ENCODE results near the gene C1orf226. TPM values are rescaled to one million over a fixed set of nuclear protein-coding genes. Genes with fewer than 3 reads are reported as not detected.

C1orf226 gene
- polyA plus RNA-seq, 1 donor (not counting 4 experiments of a cell fraction or from before 2014, with no cell fraction given): 0.12 TPM

DNA sequence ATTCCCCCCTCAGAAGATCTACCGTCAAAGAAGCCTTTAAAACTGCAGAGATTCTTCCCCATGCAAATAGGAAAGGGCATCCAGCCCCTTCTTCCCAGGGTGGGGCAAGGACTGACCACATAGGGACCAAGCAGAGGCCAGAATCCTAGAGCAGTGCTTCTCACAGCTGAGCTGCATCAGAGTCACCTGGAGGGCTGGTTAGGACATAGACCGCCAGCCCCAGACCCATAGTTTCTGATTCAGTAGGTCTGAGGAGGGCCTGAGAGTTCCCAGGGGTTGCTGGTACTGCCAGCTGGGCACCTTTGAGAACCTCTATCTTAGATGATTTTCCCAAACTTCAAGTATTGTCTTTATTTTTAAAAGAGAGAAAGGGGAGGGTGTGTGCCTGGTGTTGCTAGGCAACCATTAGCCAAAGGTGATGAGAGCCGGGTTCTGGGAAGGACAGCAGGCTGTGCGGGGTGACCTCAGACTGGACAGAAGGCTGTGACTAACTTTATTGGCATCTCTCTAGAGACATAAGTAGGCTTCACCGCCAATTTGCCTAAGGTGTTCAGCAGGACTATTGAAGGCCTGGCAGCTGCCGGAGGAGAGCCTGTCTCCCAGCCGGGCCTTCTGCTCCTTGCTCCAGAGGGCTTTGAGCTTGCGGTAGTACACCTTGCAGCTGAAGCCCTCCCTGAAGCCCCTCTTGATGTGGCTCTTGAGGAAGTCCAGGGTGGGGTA is 7.8 kb upstream of the C1orf226 start:
- no peak overlapping the region for H3K4me2 ChIP-seq (ENCODE audit: control insufficient read depth, extremely low read depth, insufficient read depth, low read depth, low read length)
- dilution Hi-C loops (cut with MboI; ENCODE audit: extremely low pct_ligation_motif_present, low sequenced_read_pairs): no loop called here
- H3K9me1 ChIP-seq (ENCODE audit: control insufficient read depth, extremely low read depth, insufficient read depth, low read length): no peaks in the 10 kb centered on the region
- H3K36me3 ChIP-seq (ENCODE audit: control insufficient read depth in 2 of 2, extremely low read depth in 1 of 2, insufficient read depth in 2 of 2, low read length in 2 of 2): no peaks in the 10 kb centered on the region
- DNase-seq (ENCODE audit: low read depth, low spot score) (no peak), FAIRE-seq (no peak)
- no peaks in the 10 kb centered on the region for H4K20me1 ChIP-seq (ENCODE audit: control insufficient read depth, extremely low read depth, insufficient read depth, low read length)
- TF ChIP-seq, protein P1, sequence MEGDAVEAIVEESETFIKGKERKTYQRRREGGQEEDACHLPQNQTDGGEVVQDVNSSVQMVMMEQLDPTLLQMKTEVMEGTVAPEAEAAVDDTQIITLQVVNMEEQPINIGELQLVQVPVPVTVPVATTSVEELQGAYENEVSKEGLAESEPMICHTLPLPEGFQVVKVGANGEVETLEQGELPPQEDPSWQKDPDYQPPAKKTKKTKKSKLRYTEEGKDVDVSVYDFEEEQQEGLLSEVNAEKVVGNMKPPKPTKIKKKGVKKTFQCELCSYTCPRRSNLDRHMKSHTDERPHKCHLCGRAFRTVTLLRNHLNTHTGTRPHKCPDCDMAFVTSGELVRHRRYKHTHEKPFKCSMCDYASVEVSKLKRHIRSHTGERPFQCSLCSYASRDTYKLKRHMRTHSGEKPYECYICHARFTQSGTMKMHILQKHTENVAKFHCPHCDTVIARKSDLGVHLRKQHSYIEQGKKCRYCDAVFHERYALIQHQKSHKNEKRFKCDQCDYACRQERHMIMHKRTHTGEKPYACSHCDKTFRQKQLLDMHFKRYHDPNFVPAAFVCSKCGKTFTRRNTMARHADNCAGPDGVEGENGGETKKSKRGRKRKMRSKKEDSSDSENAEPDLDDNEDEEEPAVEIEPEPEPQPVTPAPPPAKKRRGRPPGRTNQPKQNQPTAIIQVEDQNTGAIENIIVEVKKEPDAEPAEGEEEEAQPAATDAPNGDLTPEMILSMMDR (optimal IDR thresholded peaks at IDR 0.05 in 1 of 3, IDR thresholded peaks at IDR 0.05 in 1 of 3, conservative IDR thresholded peaks at IDR 0.05 in 1 of 3; ENCODE audit: extremely low read depth in 1 of 3, insufficient read depth in 2 of 3, low read length in 3 of 3): no peak
- TF ChIP-seq EZH2 (IDR thresholded peaks at IDR 0.05; ENCODE audit: low read length): no peak
- no peaks in the 10 kb centered on the region for H3K9me3 ChIP-seq (ENCODE audit: control insufficient read depth, low read depth, low read length)
- H2AFZ ChIP-seq (ENCODE audit: control insufficient read depth, low read length): no peak overlapping the region
- H3K27ac ChIP-seq (ENCODE audit: control insufficient read depth, insufficient read depth, low read length): no peak overlapping the region
- H3K79me2 ChIP-seq (ENCODE audit: control insufficient read depth, insufficient read depth, low read length): no peaks in the 10 kb centered on the region
- H3K4me3 ChIP-seq (ENCODE audit: control insufficient read depth in 2 of 3, extremely low read depth in 1 of 3, insufficient read depth in 2 of 3, low read depth in 1 of 3, low read length in 3 of 3): no peak overlapping the region
- H3K9ac ChIP-seq (ENCODE audit: control insufficient read depth, extremely low read depth, insufficient read depth, low read length): no peak overlapping the region
- H3K27me3 ChIP-seq (ENCODE audit: control insufficient read depth, extremely low read depth, insufficient read depth, low read length): no peaks in the 10 kb centered on the region
- H3K4me1 ChIP-seq (ENCODE audit: control insufficient read depth, extremely low read depth, insufficient read depth, low read length): peaks cover 29% of the 10 kb centered on the region

DNA sequence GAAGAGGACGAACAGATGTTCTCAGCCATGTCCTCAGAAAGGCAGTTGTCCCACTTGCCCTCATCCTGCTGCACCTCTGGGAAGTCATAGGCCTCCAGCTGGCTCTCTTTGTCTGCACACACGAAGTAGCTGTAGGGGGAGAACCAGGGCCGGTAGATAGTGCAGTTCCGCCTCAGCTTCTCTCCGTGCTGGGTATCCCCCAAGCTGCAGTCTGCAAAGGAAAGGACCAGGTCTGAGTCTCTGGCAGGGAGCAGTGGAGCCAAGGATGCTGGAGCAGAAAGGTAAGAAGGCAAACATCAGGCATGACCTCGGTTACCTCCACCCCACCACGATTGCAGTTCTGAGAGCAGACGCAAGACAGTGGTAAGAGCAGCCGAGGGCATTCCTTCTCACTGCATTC is 7.1 kb upstream of the C1orf226 start:
- H3K9me3 ChIP-seq (ENCODE audit: control insufficient read depth, low read depth, low read length): no peaks in the 10 kb centered on the region
- no peak overlapping the region for H3K4me3 ChIP-seq (ENCODE audit: control insufficient read depth in 2 of 3, extremely low read depth in 1 of 3, insufficient read depth in 2 of 3, low read depth in 1 of 3, low read length in 3 of 3)
- dilution Hi-C loops (cut with MboI; ENCODE audit: extremely low pct_ligation_motif_present, low sequenced_read_pairs): no loop called here
- H3K27me3 ChIP-seq (ENCODE audit: control insufficient read depth, extremely low read depth, insufficient read depth, low read length): no peaks in the 10 kb centered on the region
- H3K36me3 ChIP-seq (ENCODE audit: control insufficient read depth in 2 of 2, extremely low read depth in 1 of 2, insufficient read depth in 2 of 2, low read length in 2 of 2): no peaks in the 10 kb centered on the region
- DNase-seq (ENCODE audit: low read depth, low spot score) (no peak), FAIRE-seq (no peak)
- peaks cover 24% of the 10 kb centered on the region for H3K4me1 ChIP-seq (ENCODE audit: control insufficient read depth, extremely low read depth, insufficient read depth, low read length)
- no peaks in the 10 kb centered on the region for H3K9me1 ChIP-seq (ENCODE audit: control insufficient read depth, extremely low read depth, insufficient read depth, low read length)
- H4K20me1 ChIP-seq (ENCODE audit: control insufficient read depth, extremely low read depth, insufficient read depth, low read length): no peaks in the 10 kb centered on the region
- no peak for TF ChIP-seq EZH2 (IDR thresholded peaks at IDR 0.05; ENCODE audit: low read length)
- TF ChIP-seq, protein P1 (optimal IDR thresholded peaks at IDR 0.05 in 1 of 3, IDR thresholded peaks at IDR 0.05 in 1 of 3, conservative IDR thresholded peaks at IDR 0.05 in 1 of 3; ENCODE audit: extremely low read depth in 1 of 3, insufficient read depth in 2 of 3, low read length in 3 of 3): no peak
- no peak overlapping the region for H3K27ac ChIP-seq (ENCODE audit: control insufficient read depth, insufficient read depth, low read length)
- no peak overlapping the region for H3K4me2 ChIP-seq (ENCODE audit: control insufficient read depth, extremely low read depth, insufficient read depth, low read depth, low read length)
- no peak overlapping the region for H2AFZ ChIP-seq (ENCODE audit: control insufficient read depth, low read length)
- H3K9ac ChIP-seq (ENCODE audit: control insufficient read depth, extremely low read depth, insufficient read depth, low read length): no peak overlapping the region
- no peaks in the 10 kb centered on the region for H3K79me2 ChIP-seq (ENCODE audit: control insufficient read depth, insufficient read depth, low read length)
